Brain microvascular endothelial cell (primary cell): ENCODE measurements around the gene ADCY5.

ENCODE experiments used
- DNase-seq: peaks from one replicate; pipeline ENCODE4 v3.0.0-alpha.2; 2020
- H3K27ac ChIP-seq: fragments of 250-450 bp; sonication (Bioruptor Pico); 2 replicates; pipeline ENCODE4 v1.5.1; 2020; ENCODE audit warnings: mild to moderate bottlenecking, moderate library complexity
- H3K27me3 ChIP-seq: fragments of 250-450 bp; sonication (Bioruptor Pico); replicated peaks from 2 replicates; pipeline ENCODE4 v1.5.1; 2020; ENCODE audit warnings: mild to moderate bottlenecking
- H3K36me3 ChIP-seq: fragments of 250-450 bp; sonication (Bioruptor Pico); replicated peaks from 2 replicates; pipeline ENCODE4 v1.5.1; 2020; ENCODE audit warnings: mild to moderate bottlenecking
- H3K4me3 ChIP-seq: 2 replicates; pipeline ENCODE4 v1.5.1; 2011; ENCODE audit warnings: low read depth, mild to moderate bottlenecking, control low read depth, low read length, moderate library complexity
- CTCF ChIP-seq: IDR thresholded peaks from 2 replicates; pipeline ENCODE4 v1.5.1; 2011; ENCODE audit warnings: low read depth, mild to moderate bottlenecking, moderate library complexity, low read length, control low read depth, inconsistent platforms; ENCODE audit errors: missing control alignments
- in situ Hi-C: cut with HindIII; loops from 2 replicates; pipeline ENCODE4 v1.10.0; 2017; ENCODE audit warnings: low sequenced_read_pairs, low pct_ligation_motif_present

ADCY5 gene

GRCh38 chr3:123278446-123278845 is 170.4 kb downstream of the ADCY5 start:
- DNase-seq: no peak
- no peak for TF ChIP-seq CTCF
- Histone ChIP-seq H3K4me3 (no peak overlapping the region), H3K36me3 (no peaks in the 10 kb centered on the region), H3K27ac (no peak overlapping the region), H3K27me3 (no peaks in the 10 kb centered on the region)
- in situ Hi-C loops: no loop called here

- no peak overlapping the region for H3K4me3 ChIP-seq
- no peak for TF ChIP-seq CTCF
- H3K27me3 ChIP-seq: no peaks in the 10 kb centered on the region
- H3K27ac ChIP-seq: no peak overlapping the region
- no peaks in the 10 kb centered on the region for H3K36me3 ChIP-seq
- in situ Hi-C loops: no loop called here
- DNase-seq: no peak
These were observed 171.8 kb downstream of the ADCY5 start for GRCh38 chr3:123277106-123277505.

DNA sequence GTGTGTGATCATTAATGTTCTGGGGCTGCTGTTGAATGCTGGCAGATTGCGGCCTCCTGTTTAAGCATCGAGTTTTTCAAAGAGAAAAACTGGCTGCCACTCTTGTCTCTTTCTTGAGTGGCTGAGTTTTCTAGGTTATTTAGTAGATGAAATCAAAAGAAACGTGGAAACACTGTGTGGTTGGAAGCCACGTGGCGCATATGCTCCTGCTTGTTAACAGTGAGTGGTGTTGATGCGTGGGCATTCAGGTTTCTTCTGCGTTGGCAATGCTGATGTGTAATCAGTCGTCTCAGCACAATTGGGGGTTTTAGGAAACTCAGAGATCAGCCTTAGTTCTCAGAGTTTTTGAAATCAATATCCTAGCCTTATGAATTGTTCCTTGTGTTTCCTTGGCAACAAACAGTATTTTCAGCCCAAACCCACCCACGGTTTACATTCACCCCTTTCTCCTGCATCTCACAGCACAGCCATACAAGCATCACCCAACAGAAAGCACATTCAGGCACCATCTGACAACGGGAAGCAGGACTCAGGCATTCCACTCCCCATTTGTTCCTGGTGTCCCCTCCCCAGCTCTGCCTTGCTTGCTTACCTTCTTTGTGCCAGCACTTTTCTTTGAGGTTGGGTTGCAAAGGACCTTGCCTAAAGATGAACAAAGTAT is 172.4 kb downstream of the ADCY5 start:
- Histone ChIP-seq H3K4me3 (no peak overlapping the region), H3K27ac (no peak overlapping the region), H3K36me3 (peaks cover 3% of the 10 kb centered on the region), H3K27me3 (no peaks in the 10 kb centered on the region)
- in situ Hi-C loops: no loop called here
- no peak for DNase-seq
- TF ChIP-seq CTCF: no peak

DNA sequence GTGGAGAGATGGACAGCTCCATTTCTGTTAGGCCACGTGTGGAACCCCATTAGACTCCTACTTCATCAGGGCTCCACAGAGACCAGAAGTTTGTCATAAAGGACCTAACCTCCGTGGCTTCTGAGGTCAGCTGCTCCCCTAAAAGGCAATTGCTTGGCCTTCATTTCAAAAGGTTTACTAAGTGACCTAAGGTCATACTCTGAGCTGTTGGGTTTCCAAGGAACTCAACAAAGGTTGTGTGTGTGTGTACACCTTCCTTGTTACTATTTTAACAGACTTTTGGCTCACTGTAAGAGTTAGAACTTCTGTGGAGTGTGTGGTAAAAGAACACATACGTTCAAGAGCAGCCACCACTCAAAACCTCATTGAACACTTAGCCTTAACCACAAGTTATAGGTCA is 173.2 kb downstream of the ADCY5 start:
- DNase-seq: no peak

GRCh38 chr3:123272547-123272946 is 176.3 kb downstream of the ADCY5 start:
- Histone ChIP-seq H3K4me3 (no peak overlapping the region), H3K27ac (peak overlapping the region; percentile 87), H3K36me3 (peaks cover 3% of the 10 kb centered on the region), H3K27me3 (no peaks in the 10 kb centered on the region)
- DNase-seq: peak; percentile 20
- no peak for TF ChIP-seq CTCF
- in situ Hi-C loops: no loop called here

More for the DNA sequence above, 173.2 kb downstream of the ADCY5 start:
- no peak overlapping the region for H3K27ac ChIP-seq
- no peak for TF ChIP-seq CTCF
- H3K4me3 ChIP-seq: no peak overlapping the region
- in situ Hi-C loops: no loop called here
- H3K27me3 ChIP-seq: no peaks in the 10 kb centered on the region
- H3K36me3 ChIP-seq: peaks cover 3% of the 10 kb centered on the region
